K562 (cell line): ENCODE results near the gene ANKRD13D. TPM values are rescaled to one million over a fixed set of nuclear protein-coding genes. Genes with fewer than 3 reads are reported as not detected.

Source experiments
- CC2D1A ChIP-seq: fragments of 450-650 bp; IDR thresholded peaks from 2 replicates; pipeline ENCODE4 v1.6.1; 2017; ENCODE audit warnings: mild to moderate bottlenecking
- CXXC5 ChIP-seq: fragments of 250-450 bp; sonication (Bioruptor Pico); IDR thresholded peaks from 2 replicates; pipeline ENCODE4 v1.8.0; 2022; ENCODE audit warnings: inconsistent platforms, mild to moderate bottlenecking, moderate library complexity
- DNMT1 ChIP-seq: fragments of 450-650 bp; IDR thresholded peaks from 2 replicates; pipeline ENCODE4 v1.6.1; 2016; ENCODE audit warnings: antibody characterized with exemption, mild to moderate bottlenecking
- FOXK1 ChIP-seq: sonication (generic); formaldehyde crosslinking; IDR thresholded peaks from 2 replicates; pipeline ENCODE4 v1.8.0; 2022; ENCODE audit warnings: missing genetic modification reagents, mild to moderate bottlenecking, borderline replicate concordance
- HNRNPL ChIP-seq: fragments of 200-400 bp; formaldehyde crosslinking; IDR thresholded peaks from 2 replicates; pipeline ENCODE4 v1.6.1; 2017; ENCODE audit warnings: low read depth, mild to moderate bottlenecking, low read length
- MYC ChIP-seq, 2 experiments: fragments of 250-450 bp in 1 of 2; sonication (Bioruptor Pico) in 1 of 2; IDR thresholded peaks; 2 replicates each; pipeline versions ENCODE4 v1.5.1 to v1.6.1; 2012 to 2021; ENCODE audit warnings: low read depth in 2 of 2, borderline replicate concordance in 1 of 2, improper control_type of control experiment in 1 of 2, low read length in 1 of 2, mild to moderate bottlenecking in 1 of 2, moderate library complexity in 1 of 2
- NFXL1 ChIP-seq: fragments of 450-650 bp; formaldehyde crosslinking; IDR thresholded peaks from 2 replicates; pipeline ENCODE4 v1.4.0; 2021; ENCODE audit warnings: mild to moderate bottlenecking
- POLR2G ChIP-seq: fragments of 200-400 bp; formaldehyde crosslinking; IDR thresholded peaks from 2 replicates; pipeline ENCODE4 v1.6.1; 2017; ENCODE audit warnings: low read depth, mild to moderate bottlenecking, antibody characterized with exemption, low read length, moderate library complexity
- RBFOX2 ChIP-seq: fragments of 200-400 bp; formaldehyde crosslinking; IDR thresholded peaks from 2 replicates; pipeline ENCODE4 v1.6.1; 2017; ENCODE audit warnings: low read depth, mild to moderate bottlenecking, low read length, moderate library complexity
- SIRT6 ChIP-seq: IDR thresholded peaks from one replicate; pipeline ENCODE4 v1.6.1; 2012; ENCODE audit warnings: low read depth, mild to moderate bottlenecking, control low read depth, inconsistent platforms, low read length, moderate library complexity
- ZFP1 ChIP-seq: fragments of 450-650 bp; formaldehyde crosslinking; IDR thresholded peaks from 2 replicates; pipeline ENCODE4 v1.4.0; 2020; ENCODE audit warnings: mild to moderate bottlenecking, mixed read lengths
- ZNF175 ChIP-seq: fragments of 200-800 bp; sonication (Bioruptor generic); IDR thresholded peaks from 2 replicates; pipeline ENCODE4 v1.6.1; 2016; ENCODE audit warnings: low read depth, mild to moderate bottlenecking, missing genetic modification characterization, missing compliant biosample characterization
- polyA plus RNA-seq, 8 experiments: library from polyadenylated mRNA; depleted of rRNA in 4 of 8; stranded (reverse) in 5 of 8; unstranded in 3 of 8; fragments of >200 nt; fragmentation: Nextera tagmentation in 2 of 8; fragmentation: Illumina TruSeq in 1 of 8; extraction: Ambion mirVana in 2 of 8; extraction: Trizol in 1 of 8; gene quantifications; 2 replicates each; pipeline versions ENCODE4 v1.2.1 to v1.2.3, GENCODE V29; 2011 to 2014; ENCODE audit warnings: inconsistent platforms in 1 of 8, missing spikeins in 1 of 8
- total RNA-seq, 7 experiments: library from RNA; depleted of rRNA in 6 of 7; stranded (reverse); fragments of >200 nt in 6 of 7; fragmentation: Illumina TruSeq in 2 of 7; extraction: Trizol in 2 of 7; gene quantifications; 2 replicates each; pipeline versions ENCODE4 v1.2.1 to v1.2.3, GENCODE V29; 2011 to 2021; ENCODE audit warnings: low replicate concordance in 1 of 7
- TF ChIP-seq, protein P1 (sequence below): fragments of 450-650 bp; IDR thresholded peaks from one replicate; pipeline ENCODE4 v1.6.1; 2018; ENCODE audit warnings: mild to moderate bottlenecking, moderate library complexity; ENCODE audit not compliant: partially characterized antibody
- TF ChIP-seq, protein P2 (sequence below): fragments of 250-450 bp; sonication (Bioruptor Pico); IDR thresholded peaks from 2 replicates; pipeline ENCODE4 v1.9.0; 2021; ENCODE audit warnings: mild to moderate bottlenecking
- TF ChIP-seq, protein P3 (sequence below): fragments of 450-650 bp; IDR thresholded peaks from 2 replicates; pipeline ENCODE4 v1.6.1; 2016; ENCODE audit warnings: missing biosample characterization, missing genetic modification characterization
- TF ChIP-seq, protein P4 (sequence below): fragments of 450-650 bp; conservative IDR thresholded peaks from 2 replicates; pipeline ENCODE4 v1.6.1; 2016; ENCODE audit warnings: missing genetic modification characterization, low read depth, mild to moderate bottlenecking, missing compliant biosample characterization, moderate library complexity
- TF ChIP-seq, protein P5 (sequence below): fragments of 200-800 bp; sonication (Bioruptor generic); IDR thresholded peaks from 2 replicates; pipeline ENCODE4 v1.6.1; 2017; ENCODE audit warnings: missing genetic modification characterization, missing compliant biosample characterization
- TF ChIP-seq, protein P6 (sequence below): IDR thresholded peaks from 2 replicates; pipeline ENCODE4 v1.6.1; 2016; ENCODE audit warnings: missing genetic modification characterization, missing compliant biosample characterization

Gene ANKRD13D
- total and polyA plus RNA-seq, 9 of the 15 experiments (the other 6 are each of a cell fraction or from before 2014, with no cell fraction given): 0.94 to 40.9 (median 22.4) TPM

DNA sequence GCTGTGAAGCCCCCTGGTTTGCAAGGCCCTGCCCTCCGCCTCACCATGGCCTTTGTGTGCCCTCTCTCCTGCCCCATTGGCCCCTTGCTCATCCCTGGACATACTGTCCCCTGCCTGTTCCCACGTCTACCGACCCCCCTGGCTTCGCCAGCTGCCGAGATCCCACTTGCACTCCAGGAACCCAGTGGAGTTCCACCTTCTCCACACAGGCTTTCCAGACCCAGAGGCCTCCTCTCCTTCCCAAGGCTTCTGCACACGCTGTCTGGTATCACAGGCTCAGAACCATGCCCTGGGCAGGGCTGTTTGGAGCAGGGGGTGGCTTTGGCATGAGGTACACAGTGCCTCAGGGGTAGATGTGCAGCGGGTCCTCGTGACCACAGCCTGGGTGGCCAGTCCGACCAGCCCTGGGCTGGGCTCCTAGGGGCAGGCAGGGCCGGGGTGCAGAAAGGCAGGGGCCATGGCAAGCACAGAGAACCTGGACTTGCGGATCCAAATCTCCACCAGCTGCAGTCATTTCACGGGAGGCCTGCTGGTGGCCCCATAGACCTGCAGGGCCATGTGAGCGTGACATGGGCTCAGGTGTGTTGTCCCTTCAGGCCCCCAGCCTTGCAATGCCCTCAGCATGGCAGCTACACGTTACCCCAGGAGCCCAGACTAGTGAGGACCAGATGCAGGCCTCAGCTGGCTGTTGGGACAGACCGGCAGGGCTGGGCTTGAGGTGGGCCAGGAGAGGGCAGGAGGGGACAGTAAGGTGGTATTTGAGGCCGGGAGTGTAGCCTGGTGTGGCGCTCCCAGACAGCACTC, 13.3 kb upstream of the ANKRD13D start (continued):
- TF ChIP-seq HNRNPL: no peak
- TF ChIP-seq, protein P1, sequence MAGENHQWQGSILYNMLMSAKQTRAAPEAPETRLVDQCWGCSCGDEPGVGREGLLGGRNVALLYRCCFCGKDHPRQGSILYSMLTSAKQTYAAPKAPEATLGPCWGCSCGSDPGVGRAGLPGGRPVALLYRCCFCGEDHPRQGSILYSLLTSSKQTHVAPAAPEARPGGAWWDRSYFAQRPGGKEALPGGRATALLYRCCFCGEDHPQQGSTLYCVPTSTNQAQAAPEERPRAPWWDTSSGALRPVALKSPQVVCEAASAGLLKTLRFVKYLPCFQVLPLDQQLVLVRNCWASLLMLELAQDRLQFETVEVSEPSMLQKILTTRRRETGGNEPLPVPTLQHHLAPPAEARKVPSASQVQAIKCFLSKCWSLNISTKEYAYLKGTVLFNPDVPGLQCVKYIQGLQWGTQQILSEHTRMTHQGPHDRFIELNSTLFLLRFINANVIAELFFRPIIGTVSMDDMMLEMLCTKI: no peak
- TF ChIP-seq ZNF175 (CRISPR knock-in tag): no peak
- TF ChIP-seq NFXL1 (CRISPR knock-in tag): no peak
- TF ChIP-seq SIRT6: no peak
- TF ChIP-seq DNMT1: no peak
- TF ChIP-seq, protein P2, sequence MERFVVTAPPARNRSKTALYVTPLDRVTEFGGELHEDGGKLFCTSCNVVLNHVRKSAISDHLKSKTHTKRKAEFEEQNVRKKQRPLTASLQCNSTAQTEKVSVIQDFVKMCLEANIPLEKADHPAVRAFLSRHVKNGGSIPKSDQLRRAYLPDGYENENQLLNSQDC (CRISPR knock-in tag): no peak
- TF ChIP-seq, protein P3, sequence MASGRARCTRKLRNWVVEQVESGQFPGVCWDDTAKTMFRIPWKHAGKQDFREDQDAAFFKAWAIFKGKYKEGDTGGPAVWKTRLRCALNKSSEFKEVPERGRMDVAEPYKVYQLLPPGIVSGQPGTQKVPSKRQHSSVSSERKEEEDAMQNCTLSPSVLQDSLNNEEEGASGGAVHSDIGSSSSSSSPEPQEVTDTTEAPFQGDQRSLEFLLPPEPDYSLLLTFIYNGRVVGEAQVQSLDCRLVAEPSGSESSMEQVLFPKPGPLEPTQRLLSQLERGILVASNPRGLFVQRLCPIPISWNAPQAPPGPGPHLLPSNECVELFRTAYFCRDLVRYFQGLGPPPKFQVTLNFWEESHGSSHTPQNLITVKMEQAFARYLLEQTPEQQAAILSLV (tag): no peak
- TF ChIP-seq CXXC5 (CRISPR knock-in tag): no peak
- TF ChIP-seq, protein P4, sequence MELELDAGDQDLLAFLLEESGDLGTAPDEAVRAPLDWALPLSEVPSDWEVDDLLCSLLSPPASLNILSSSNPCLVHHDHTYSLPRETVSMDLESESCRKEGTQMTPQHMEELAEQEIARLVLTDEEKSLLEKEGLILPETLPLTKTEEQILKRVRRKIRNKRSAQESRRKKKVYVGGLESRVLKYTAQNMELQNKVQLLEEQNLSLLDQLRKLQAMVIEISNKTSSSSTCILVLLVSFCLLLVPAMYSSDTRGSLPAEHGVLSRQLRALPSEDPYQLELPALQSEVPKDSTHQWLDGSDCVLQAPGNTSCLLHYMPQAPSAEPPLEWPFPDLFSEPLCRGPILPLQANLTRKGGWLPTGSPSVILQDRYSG (tag): no peak
- TF ChIP-seq CC2D1A: no peak
- TF ChIP-seq, protein P5, sequence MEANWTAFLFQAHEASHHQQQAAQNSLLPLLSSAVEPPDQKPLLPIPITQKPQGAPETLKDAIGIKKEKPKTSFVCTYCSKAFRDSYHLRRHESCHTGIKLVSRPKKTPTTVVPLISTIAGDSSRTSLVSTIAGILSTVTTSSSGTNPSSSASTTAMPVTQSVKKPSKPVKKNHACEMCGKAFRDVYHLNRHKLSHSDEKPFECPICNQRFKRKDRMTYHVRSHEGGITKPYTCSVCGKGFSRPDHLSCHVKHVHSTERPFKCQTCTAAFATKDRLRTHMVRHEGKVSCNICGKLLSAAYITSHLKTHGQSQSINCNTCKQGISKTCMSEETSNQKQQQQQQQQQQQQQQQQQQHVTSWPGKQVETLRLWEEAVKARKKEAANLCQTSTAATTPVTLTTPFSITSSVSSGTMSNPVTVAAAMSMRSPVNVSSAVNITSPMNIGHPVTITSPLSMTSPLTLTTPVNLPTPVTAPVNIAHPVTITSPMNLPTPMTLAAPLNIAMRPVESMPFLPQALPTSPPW: no peak
- 0 out of 2 replicates have a peak, but pooled peaks have one; percentile 28 for TF ChIP-seq MYC (IDR thresholded peaks at IDR 0.05; ENCODE audit: low read depth, low read length)
- no peak for TF ChIP-seq MYC (CRISPR knock-in tag; IDR thresholded peaks at IDR 0.05; ENCODE audit: borderline replicate concordance, low read depth)
- peak; percentile 21; the same call in 1 of the 2 replicates for TF ChIP-seq FOXK1
- TF ChIP-seq, protein P6, sequence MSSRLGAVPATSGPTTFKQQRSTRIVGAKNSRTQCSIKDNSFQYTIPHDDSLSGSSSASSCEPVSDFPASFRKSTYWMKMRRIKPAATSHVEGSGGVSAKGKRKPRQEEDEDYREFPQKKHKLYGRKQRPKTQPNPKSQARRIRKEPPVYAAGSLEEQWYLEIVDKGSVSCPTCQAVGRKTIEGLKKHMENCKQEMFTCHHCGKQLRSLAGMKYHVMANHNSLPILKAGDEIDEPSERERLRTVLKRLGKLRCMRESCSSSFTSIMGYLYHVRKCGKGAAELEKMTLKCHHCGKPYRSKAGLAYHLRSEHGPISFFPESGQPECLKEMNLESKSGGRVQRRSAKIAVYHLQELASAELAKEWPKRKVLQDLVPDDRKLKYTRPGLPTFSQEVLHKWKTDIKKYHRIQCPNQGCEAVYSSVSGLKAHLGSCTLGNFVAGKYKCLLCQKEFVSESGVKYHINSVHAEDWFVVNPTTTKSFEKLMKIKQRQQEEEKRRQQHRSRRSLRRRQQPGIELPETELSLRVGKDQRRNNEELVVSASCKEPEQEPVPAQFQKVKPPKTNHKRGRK: no peak
- TF ChIP-seq ZFP1 (CRISPR knock-in tag): no peak
- TF ChIP-seq RBFOX2: peak; percentile 38
- peak; percentile 58 for TF ChIP-seq POLR2G
